22Rv1 (cell line): ENCODE results near the gene ZBTB33.

Experiments
- H3K27ac ChIP-seq: fragments of 450-650 bp; 2 replicates; pipeline ENCODE4 v1.5.1; 2017
- ZFX ChIP-seq: fragments of 450-650 bp; IDR thresholded peaks from 2 replicates; pipeline ENCODE4 v1.6.1; 2017; ENCODE audit warnings: antibody characterized with exemption, borderline replicate concordance
- TF ChIP-seq, protein P1 (sequence below): fragments of 450-650 bp; IDR thresholded peaks from 2 replicates; pipeline ENCODE4 v1.5.1; 2017; ENCODE audit warnings: mild to moderate bottlenecking

ZBTB33 gene

DNA sequence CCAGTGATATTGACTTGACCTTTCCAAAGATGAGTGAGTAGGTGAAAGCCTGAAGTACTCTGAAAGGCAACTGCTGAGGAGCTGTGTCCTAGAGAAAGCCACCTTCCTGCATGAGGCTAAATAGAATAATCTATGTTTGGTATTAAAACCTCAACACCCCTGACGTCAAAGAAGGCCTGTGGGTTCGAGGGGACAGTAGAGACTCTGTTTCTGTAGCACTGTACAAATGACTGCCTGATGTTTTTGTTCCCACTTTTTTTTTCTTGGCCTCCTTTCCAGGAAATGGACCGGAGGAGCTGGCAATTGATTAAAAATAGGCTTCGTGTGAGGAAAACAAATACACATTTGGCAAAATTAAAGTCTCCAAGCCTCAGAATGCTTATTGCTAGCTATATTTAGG is 31.1 kb downstream of the ZBTB33 start:
- TF ChIP-seq, protein P1, sequence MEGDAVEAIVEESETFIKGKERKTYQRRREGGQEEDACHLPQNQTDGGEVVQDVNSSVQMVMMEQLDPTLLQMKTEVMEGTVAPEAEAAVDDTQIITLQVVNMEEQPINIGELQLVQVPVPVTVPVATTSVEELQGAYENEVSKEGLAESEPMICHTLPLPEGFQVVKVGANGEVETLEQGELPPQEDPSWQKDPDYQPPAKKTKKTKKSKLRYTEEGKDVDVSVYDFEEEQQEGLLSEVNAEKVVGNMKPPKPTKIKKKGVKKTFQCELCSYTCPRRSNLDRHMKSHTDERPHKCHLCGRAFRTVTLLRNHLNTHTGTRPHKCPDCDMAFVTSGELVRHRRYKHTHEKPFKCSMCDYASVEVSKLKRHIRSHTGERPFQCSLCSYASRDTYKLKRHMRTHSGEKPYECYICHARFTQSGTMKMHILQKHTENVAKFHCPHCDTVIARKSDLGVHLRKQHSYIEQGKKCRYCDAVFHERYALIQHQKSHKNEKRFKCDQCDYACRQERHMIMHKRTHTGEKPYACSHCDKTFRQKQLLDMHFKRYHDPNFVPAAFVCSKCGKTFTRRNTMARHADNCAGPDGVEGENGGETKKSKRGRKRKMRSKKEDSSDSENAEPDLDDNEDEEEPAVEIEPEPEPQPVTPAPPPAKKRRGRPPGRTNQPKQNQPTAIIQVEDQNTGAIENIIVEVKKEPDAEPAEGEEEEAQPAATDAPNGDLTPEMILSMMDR, result no peak
- no peak overlapping the region for H3K27ac ChIP-seq

DNA sequence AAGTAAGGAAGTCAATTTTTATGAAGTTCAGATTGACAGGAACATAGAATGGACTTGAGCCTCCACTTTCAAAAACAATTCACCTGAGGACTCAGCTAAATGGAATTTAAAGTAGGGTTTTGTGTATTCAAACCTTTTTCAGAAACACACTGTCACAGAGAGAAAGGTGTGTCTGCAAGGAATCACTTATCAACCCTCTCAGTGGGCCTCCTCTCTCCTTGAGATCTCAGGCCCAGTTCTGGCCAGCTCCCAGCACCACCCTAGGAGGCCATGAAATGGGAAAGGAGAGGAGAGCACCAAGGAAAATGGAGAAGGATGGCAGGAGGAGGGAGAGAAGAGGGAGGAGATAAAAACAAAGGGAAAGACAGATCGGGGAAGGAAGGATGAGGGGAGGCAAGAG is 32.1 kb downstream of the ZBTB33 start:
- no peak overlapping the region for H3K27ac ChIP-seq
- no peak for TF ChIP-seq ZFX
- TF ChIP-seq, protein P1, result no peak

DNA sequence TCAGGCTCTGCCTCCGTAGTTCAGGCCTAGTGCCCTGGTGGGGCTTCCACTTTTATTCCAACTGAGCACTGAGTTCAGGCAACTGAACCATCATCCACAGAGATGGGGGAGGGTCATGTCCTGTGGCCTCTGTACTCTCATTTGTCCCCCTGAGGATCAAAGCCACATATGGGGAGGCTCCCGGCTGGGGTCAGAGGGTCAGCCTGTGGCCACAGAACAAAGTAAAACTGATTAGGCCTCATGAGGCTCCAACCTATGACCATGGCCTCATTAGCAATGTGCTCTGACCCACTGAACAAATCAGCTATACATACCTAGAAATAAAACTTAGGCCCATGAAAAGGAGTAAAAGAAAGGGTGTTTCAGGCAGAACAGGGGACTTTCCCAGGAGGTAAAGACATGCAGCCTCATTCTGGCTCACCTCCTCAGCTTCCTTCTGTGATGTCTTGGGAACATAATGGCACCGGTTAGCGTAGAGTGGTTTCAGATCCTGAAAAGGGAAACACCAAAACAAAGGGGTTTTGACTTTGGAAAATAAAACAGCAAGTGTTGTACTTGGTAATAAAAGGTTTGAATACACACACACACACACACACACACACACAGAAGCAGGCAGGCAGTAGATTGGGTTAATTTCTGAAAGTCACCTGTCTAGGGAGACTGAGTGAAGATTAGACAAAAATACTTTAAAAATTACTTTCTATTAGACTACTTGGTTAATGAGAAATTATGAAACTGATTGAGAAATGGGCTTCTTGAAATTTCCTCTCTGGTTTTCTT is 36.3 kb downstream of the ZBTB33 start:
- no peak overlapping the region for H3K27ac ChIP-seq
- no peak for TF ChIP-seq ZFX
- TF ChIP-seq, protein P1, result no peak

DNA sequence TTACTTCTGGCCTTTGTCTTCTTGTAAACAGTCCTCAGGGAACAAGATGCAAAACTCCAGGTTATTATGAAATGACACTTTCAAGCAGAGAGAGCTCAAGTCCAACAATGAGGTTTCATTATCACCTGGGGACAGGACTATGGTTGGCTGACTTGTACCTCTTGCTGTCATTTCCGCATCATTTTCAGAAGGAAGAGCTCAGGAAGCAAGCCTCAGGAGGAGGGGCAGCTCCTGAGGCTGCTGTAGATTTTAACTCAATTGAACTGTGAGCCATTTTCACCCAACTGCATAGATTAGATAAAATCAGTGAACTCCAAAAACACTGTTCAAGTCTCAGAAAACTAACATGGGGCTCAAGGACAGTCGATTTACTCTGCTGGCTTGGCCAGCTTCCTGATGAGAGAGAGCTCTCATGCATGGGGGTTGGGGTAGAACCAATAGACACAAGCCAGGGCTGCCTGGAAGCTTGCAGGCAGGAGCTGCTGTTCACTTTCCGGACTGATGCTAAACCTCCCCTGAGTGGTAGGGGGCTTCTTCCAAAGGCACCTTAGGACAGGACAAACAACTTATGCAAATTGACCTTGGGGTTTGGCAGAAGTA is 37.0 kb downstream of the ZBTB33 start:
- TF ChIP-seq, protein P1, result no peak
- no peak for TF ChIP-seq ZFX
- H3K27ac ChIP-seq, result no peak overlapping the region

DNA sequence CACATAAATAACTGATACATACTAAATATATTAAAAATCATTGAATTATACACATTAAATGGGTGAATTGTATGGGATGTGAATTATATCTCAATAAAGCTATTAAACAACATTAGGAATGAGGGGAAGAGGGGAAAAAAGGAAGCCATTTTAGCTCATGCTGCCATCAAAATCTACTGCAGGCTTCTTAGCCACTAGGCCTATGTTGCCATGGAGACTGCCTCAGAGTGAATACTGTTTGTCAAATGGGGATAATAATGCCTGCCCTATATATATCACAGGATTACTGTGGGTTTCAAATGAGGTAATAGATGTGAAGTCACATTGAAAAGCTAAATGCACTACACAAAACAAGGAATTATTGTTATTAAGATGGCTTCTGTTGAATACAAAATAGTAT is 39.5 kb downstream of the ZBTB33 start:
- no peak overlapping the region for H3K27ac ChIP-seq
- TF ChIP-seq, protein P1, result no peak
- no peak for TF ChIP-seq ZFX

DNA sequence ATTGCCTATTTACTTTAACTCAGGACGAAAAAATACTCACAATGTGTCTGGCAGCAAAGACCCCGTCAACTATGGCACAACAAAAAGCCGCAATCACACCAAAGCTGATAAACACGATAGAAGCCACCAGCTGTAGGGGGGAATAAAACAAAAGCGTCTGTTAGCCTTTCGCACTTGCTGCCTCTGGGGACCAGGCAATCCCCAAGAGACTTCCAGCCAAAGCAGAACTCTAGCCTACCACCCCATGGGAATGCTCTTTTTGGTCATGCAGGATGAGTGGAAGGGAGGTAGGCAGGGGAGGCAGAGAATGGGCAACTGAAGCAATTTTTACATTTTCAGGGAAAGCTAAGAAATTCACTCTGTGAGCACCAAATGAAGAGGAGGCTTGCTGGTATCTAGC is 40.6 kb downstream of the ZBTB33 start:
- no peak for TF ChIP-seq ZFX
- TF ChIP-seq, protein P1, result no peak
- no peak overlapping the region for H3K27ac ChIP-seq

DNA sequence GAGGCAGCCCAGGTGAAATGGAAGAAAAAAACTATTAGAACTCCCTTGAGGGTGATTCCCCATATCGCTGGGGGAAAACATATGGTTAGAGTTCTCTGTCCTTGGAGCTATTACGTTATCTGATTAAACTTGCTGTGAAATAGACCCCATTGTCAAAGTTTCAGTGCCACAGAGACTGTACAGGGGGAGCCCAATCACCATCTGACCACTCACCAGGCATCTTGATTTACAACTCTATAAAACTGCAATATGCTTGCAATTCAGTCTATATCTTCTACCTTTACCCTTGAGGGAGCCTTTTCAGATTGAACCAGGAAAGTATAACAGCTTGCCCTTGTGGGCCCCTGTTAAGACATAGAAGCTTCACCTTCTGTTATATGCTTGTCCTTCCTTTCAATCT is 42.4 kb downstream of the ZBTB33 start:
- no peak for TF ChIP-seq ZFX
- TF ChIP-seq, protein P1, result no peak
- no peak overlapping the region for H3K27ac ChIP-seq
